HG03342 (cell line): Measurements from ENCODE around the gene VAMP7.
"Not testable (repeated sequence)": the region's sequence is repeated elsewhere in the genome, so short reads cannot be mapped to it uniquely, and the experiment has no call there.

Experiments used
- ATAC-seq: cut with Tn5 transposase; IDR thresholded peaks from one replicate; pipeline ENCODE4 v1.9.1; 2021; ENCODE audit warnings: mild to moderate bottlenecking, moderate library complexity; ENCODE audit not compliant: unreplicated experiment

VAMP7 gene

GRCh38 chrX:155881158-155881993 is at the start of gene VAMP7:
TSS of gene VAMP7 (plus strand) at chrX:155881345. CDS start at chrX:155889467, 8,122 bp downstream.
- ATAC-seq = peak; percentile 97

- ATAC-seq = no peak
Measured at GRCh38 chrX:155841232-155841631, 39.9 kb upstream of the VAMP7 start.

GRCh38 chrX:155851786-155852185 is 29.4 kb upstream of the VAMP7 start:
- ATAC-seq = not testable (repeated sequence)

GRCh38 chrX:155857561-155857960 is 23.6 kb upstream of the VAMP7 start:
- no peak for ATAC-seq

GRCh38 chrX:155864655-155865054 is 16.5 kb upstream of the VAMP7 start:
- ATAC-seq = no peak

- no peak for ATAC-seq
Measured at GRCh38 chrX:155865193-155865592, 16.0 kb upstream of the VAMP7 start.

GRCh38 chrX:155867821-155868220 is 13.3 kb upstream of the VAMP7 start:
- no peak for ATAC-seq

- no peak for ATAC-seq
Measured at GRCh38 chrX:155870958-155871357, 10.2 kb upstream of the VAMP7 start.

GRCh38 chrX:155871934-155872333 is 9.2 kb upstream of the VAMP7 start:
- no peak for ATAC-seq

- no peak for ATAC-seq
Measured at GRCh38 chrX:155873188-155873587, 8.0 kb upstream of the VAMP7 start.

GRCh38 chrX:155874571-155875244 is 6.4 kb upstream of the VAMP7 start:
- no peak for ATAC-seq

GRCh38 chrX:155876704-155877103 is 4.4 kb upstream of the VAMP7 start:
- no peak for ATAC-seq

GRCh38 chrX:155877288-155877687 is 3.9 kb upstream of the VAMP7 start:
- no peak for ATAC-seq

- peak; percentile 4 for ATAC-seq
Measured at GRCh38 chrX:155880586-155881157, 473 bp upstream of the VAMP7 start.

- no peak for ATAC-seq
Measured at GRCh38 chrX:155886409-155886808, 5.3 kb downstream of the VAMP7 start.

- ATAC-seq = no peak
Measured at GRCh38 chrX:155888139-155888538, 7.0 kb downstream of the VAMP7 start.

GRCh38 chrX:155889328-155889727 is 8.2 kb downstream of the VAMP7 start:
- no peak for ATAC-seq

- ATAC-seq = no peak
Measured at GRCh38 chrX:155891446-155892210, 10.5 kb downstream of the VAMP7 start.

GRCh38 chrX:155893521-155893920 is 12.4 kb downstream of the VAMP7 start:
- ATAC-seq = no peak

- ATAC-seq = no peak
Measured at GRCh38 chrX:155896512-155896911, 15.4 kb downstream of the VAMP7 start.

- ATAC-seq = no peak
Measured at GRCh38 chrX:155899366-155899765, 18.2 kb downstream of the VAMP7 start.
